Psoas muscle (tissue), 8 donors: Measurements from ENCODE around the gene EREG. TPM values are rescaled to one million over a fixed set of nuclear protein-coding genes. Genes with fewer than 3 reads are reported as not detected.
A peak's percentile ranks its signal among the peaks of the same experiment; 100 is the strongest.

Source experiments
- ATAC-seq, 4 donors: fragments of 200-7000 bp; cut with Tn5 transposase; one replicate each; pipeline ENCODE4 v1.9.1; 2020; ENCODE audit warnings: moderate library complexity in 3 of 4, mild to moderate bottlenecking in 2 of 4
- DNase-seq, 2 donors: peaks; one replicate each; pipeline ENCODE4 v3.0.0-alpha.2; 2020
- H3K27ac ChIP-seq: fragments of 200-600 bp; one replicate; pipeline ENCODE4 v1.8.0; 2022
- H3K27me3 ChIP-seq, 3 donors: fragments of 200-600 bp in 1 of 3; one replicate each; pipeline versions ENCODE4 v1.6.1 to v1.8.0; 2013 to 2022; ENCODE audit warnings: low read length in 2 of 3, mild to moderate bottlenecking in 2 of 3, moderate library complexity in 1 of 3; ENCODE audit not compliant: insufficient read depth in 3 of 3
- H3K36me3 ChIP-seq, 2 donors: fragments of 200-600 bp in 1 of 2; one replicate each; pipeline versions ENCODE4 v1.6.1 to v1.8.0; 2013 to 2022; ENCODE audit warnings: low read depth in 1 of 2, mild to moderate bottlenecking in 1 of 2, moderate library complexity in 1 of 2; ENCODE audit not compliant: insufficient read depth in 1 of 2
- H3K4me1 ChIP-seq: fragments of 200-600 bp; one replicate; pipeline ENCODE4 v1.8.0; 2022
- H3K4me3 ChIP-seq: fragments of 200-600 bp; one replicate; pipeline ENCODE4 v1.8.0; 2022; ENCODE audit warnings: mild to moderate bottlenecking
- H3K9me3 ChIP-seq: fragments of 200-600 bp; one replicate; pipeline ENCODE4 v1.8.0; 2022
- CTCF ChIP-seq: fragments of 200-600 bp; IDR thresholded peaks from one replicate; pipeline ENCODE4 v1.8.0; 2022; ENCODE audit warnings: antibody characterized with exemption
- WGBS, 3 donors: extraction: QIAGEN DNeasy Blood & Tissue Kit; methylation state at CpG; one replicate each; pipeline versions ENCODE4 v1.1.6 to v1.1.7; 2013; 5-methylcytosine and 5-hydroxymethylcytosine counted together
- intact Hi-C, 2 donors: fragments of 100-400 bp; cut with DNase I; formaldehyde crosslinking; loops; one replicate each; pipeline versions ENCODE4 v1.11.0 to v1.14.2; 2022
- polyA plus RNA-seq, 3 donors: library from polyadenylated mRNA; stranded (reverse); fragments of 200-250 nt; gene quantifications; one replicate each; pipeline ENCODE4 v1.2.3, GENCODE V29; 2013
- total RNA-seq, 4 donors: library from RNA; stranded (reverse); fragmentation: NEBNext Ultra II Directional in 2 of 4; extraction: Animal tissue kit (Norgen Biotek cat#: 25700) in 2 of 4; gene quantifications; one replicate each; pipeline versions ENCODE4 v1.2.1 to v1.2.4, GENCODE V29; 2021 to 2023
- donor health status: healthy with polysubstance abuse.
- donor health status: DM: no; HTN: no; CAD: no; lungs with moderate emphysema.
- donor health status: Bipolar disorder and iron deficiency.
- donor health status: healthy.
- donor health status: DM: yes; HTN: yes; CAD: no.
- donor health status: DM: no; HTN: no; CAD: no.
- donor health status: DM: no; HTN: no; CAD: no.
- donor health status: DM: yes; HTN: yes; CAD: no.

EREG gene
- total and polyA plus RNA-seq, 7 donors, result 0.03 to 0.20 TPM; not detected in 5

GRCh38 chr4:74318276-74318675, 46.7 kb upstream of the EREG start:
- no peak for TF ChIP-seq CTCF
- no peak for DNase-seq
- Histone ChIP-seq H3K27me3 (no peaks in the 10 kb centered on the region), H3K27ac (no peak overlapping the region), H3K4me3 (no peak overlapping the region), H3K4me1 (no peaks in the 10 kb centered on the region), H3K9me3 (no peaks in the 10 kb centered on the region), H3K36me3 (no peaks in the 10 kb centered on the region)
- intact Hi-C loops, result loop anchor here (5.0 to 10.0 kb wide), 2 partner anchors 123 to 131 kb away; no protein-coding TSS in a partner anchor
- ATAC-seq, result no peak
- 47 to 59% (median 48%) methylated on average over 2 of the region's 2 CpGs for WGBS, 3 donors

- Histone ChIP-seq H3K9me3 (no peaks in the 10 kb centered on the region), H3K4me1 (no peaks in the 10 kb centered on the region), H3K27ac (no peak overlapping the region), H3K27me3 (no peaks in the 10 kb centered on the region), H3K4me3 (no peak overlapping the region), H3K36me3 (no peaks in the 10 kb centered on the region)
- intact Hi-C loops, result loop anchor here (5.0 to 10.0 kb wide), 2 partner anchors 125 to 132 kb away; no protein-coding TSS in a partner anchor
- ATAC-seq (no peak), DNase-seq (no peak)
- no peak for TF ChIP-seq CTCF
- WGBS, 3 donors, result 69 to 82% (median 79%) methylated on average over 6 of the region's 6 CpGs
These were observed 45.5 kb upstream of the EREG start for GRCh38 chr4:74319470-74319869.

GRCh38 chr4:74320559-74321118, 44.3 kb upstream of the EREG start:
- 39 to 47% (median 44%) methylated on average over 4 of the region's 4 CpGs for WGBS, 3 donors
- Histone ChIP-seq H3K9me3 (no peaks in the 10 kb centered on the region), H3K4me3 (no peak overlapping the region), H3K27me3 (peaks cover 0 to 6% (median 0%) of the 10 kb centered on the region in 3 donors), H3K36me3 (no peaks in the 10 kb centered on the region), H3K4me1 (no peaks in the 10 kb centered on the region), H3K27ac (no peak overlapping the region)
- intact Hi-C loops, result no loop called here
- TF ChIP-seq CTCF, result peak; percentile 11
- DNase-seq (no peak), ATAC-seq (no peak)

GRCh38 chr4:74322301-74322700, 42.6 kb upstream of the EREG start:
- H3K4me1 ChIP-seq, result no peaks in the 10 kb centered on the region
- H3K36me3 ChIP-seq, result no peaks in the 10 kb centered on the region
- no peaks in the 10 kb centered on the region for H3K9me3 ChIP-seq
- intact Hi-C loops, result no loop called here
- DNase-seq (no peak), ATAC-seq (no peak)
- no peak overlapping the region for H3K27ac ChIP-seq
- no peak overlapping the region for H3K4me3 ChIP-seq
- H3K27me3 ChIP-seq, result peaks cover 0 to 9% (median 0%) of the 10 kb centered on the region in 3 donors
- no peak for TF ChIP-seq CTCF
- 75 to 78% (median 78%) methylated on average over 3 of the region's 3 CpGs for WGBS, 3 donors

- Histone ChIP-seq H3K27ac (no peak overlapping the region), H3K36me3 (no peaks in the 10 kb centered on the region), H3K27me3 (peaks cover 0 to 9% (median 0%) of the 10 kb centered on the region in 3 donors), H3K4me3 (no peak overlapping the region), H3K9me3 (no peaks in the 10 kb centered on the region), H3K4me1 (no peaks in the 10 kb centered on the region)
- WGBS, 3 donors, result 83 to 87% (median 84%) methylated on average over 4 of the region's 4 CpGs
- intact Hi-C loops, result no loop called here
- no peak for ATAC-seq
- no peak for DNase-seq
- TF ChIP-seq CTCF, result no peak
These were observed 41.3 kb upstream of the EREG start for GRCh38 chr4:74323663-74324062.
